Measurements from ENCODE around the gene CFAP69. TPM values are rescaled to one million over a fixed set of nuclear protein-coding genes. Genes with fewer than 3 reads are reported as not detected.
A peak's percentile ranks its signal among the peaks of the same experiment; 100 is the strongest.

CFAP69 gene
- total and polyA plus RNA-seq, 2 of the 8 experiments (the other 6 are each of a cell fraction or from before 2014, with no cell fraction given) = 1.00 to 3.8 TPM

DNA sequence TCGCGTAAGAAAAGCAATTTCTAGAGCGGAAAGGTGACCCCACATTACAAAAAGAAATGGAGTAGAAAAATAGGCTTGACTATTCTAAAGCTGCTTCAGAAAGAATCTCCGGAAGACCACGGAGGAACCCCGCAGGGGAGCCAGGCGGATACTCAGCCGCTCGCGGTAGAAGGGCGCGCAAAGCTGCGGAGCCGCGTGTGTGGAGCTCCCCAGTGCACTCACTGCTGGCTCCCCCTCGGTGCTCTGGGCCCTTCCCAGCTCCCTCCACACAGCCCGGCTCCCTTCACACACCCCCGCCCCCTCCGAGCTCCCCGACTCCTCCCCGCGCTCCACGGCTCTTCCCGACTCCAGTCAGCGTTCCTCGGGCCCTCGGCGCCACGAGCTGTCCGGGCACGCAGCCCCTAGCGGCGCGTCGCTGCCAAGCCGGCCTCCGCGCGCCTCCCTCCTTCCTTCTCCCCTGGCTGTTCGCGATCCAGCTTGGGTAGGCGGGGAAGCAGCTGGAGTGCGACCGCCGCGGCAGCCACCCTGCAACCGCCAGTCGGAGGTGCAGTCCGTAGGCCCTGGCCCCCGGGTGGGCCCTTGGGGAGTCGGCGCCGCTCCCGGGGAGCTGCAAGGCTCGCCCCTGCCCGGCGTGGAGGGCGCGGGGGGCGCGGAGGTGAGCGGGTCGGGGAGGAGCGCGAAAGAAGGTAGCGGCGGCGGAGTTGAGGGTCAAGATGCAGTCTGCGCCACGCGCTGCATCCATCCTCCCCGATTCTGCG, 33.4 kb upstream of the CFAP69 start, which contains the start of gene STEAP2 (continued):
- 0 out of 2 replicates have a peak, but pooled peaks have one; percentile 16 for TF ChIP-seq FOSL1 (IDR thresholded peaks at IDR 0.05; ENCODE audit: insufficient read depth, low read depth, low read length)
- TF ChIP-seq GABPA (IDR thresholded peaks at IDR 0.05; ENCODE audit: borderline replicate concordance, insufficient read depth, low read length) = no peak
- no peak for TF ChIP-seq SP4 (IDR thresholded peaks at IDR 0.05; ENCODE audit: low read length)
- TF ChIP-seq, protein P1, sequence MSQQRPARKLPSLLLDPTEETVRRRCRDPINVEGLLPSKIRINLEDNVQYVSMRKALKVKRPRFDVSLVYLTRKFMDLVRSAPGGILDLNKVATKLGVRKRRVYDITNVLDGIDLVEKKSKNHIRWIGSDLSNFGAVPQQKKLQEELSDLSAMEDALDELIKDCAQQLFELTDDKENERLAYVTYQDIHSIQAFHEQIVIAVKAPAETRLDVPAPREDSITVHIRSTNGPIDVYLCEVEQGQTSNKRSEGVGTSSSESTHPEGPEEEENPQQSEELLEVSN (IDR thresholded peaks at IDR 0.05) = peak; percentile 45; the same call in 1 of the 2 replicates
- TF ChIP-seq, protein P2, sequence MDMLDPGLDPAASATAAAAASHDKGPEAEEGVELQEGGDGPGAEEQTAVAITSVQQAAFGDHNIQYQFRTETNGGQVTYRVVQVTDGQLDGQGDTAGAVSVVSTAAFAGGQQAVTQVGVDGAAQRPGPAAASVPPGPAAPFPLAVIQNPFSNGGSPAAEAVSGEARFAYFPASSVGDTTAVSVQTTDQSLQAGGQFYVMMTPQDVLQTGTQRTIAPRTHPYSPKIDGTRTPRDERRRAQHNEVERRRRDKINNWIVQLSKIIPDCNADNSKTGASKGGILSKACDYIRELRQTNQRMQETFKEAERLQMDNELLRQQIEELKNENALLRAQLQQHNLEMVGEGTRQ (IDR thresholded peaks at IDR 0.05; ENCODE audit: low read length) = no peak
- peak; percentile 100 for TF ChIP-seq ASH2L (IDR thresholded peaks at IDR 0.05; ENCODE audit: low read length)
- TF ChIP-seq BACH1 (IDR thresholded peaks at IDR 0.05; ENCODE audit: low read length) = peak; percentile 97
- TF ChIP-seq NANOG (IDR thresholded peaks at IDR 0.05; ENCODE audit: insufficient read depth, low read depth, low read length, poor library complexity, severe bottlenecking) = peak; percentile 1
- TF ChIP-seq, protein P3, sequence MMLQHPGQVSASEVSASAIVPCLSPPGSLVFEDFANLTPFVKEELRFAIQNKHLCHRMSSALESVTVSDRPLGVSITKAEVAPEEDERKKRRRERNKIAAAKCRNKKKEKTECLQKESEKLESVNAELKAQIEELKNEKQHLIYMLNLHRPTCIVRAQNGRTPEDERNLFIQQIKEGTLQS (IDR thresholded peaks at IDR 0.05; ENCODE audit: insufficient read depth, low read depth, low read length) = no peak
